Neural crest cell (in vitro differentiated cells): ENCODE measurements around the gene ABCF2. TPM values are rescaled to one million over a fixed set of nuclear protein-coding genes. Genes with fewer than 3 reads are reported as not detected.

Experiments used
- DNase-seq: peaks from one replicate; pipeline ENCODE4 v3.0.0; 2021; ENCODE audit warnings: low read depth, mixed read lengths, low spot score
- H3K27ac Mint-ChIP-seq: one replicate; pipeline ENCODE4 v1.8.0; 2021; ENCODE audit warnings: mild to moderate bottlenecking, mixed read lengths; ENCODE audit not compliant: unreplicated experiment
- H3K27me3 Mint-ChIP-seq: 2 replicates; pipeline ENCODE4 v1.8.0; 2021; ENCODE audit warnings: low read depth, mild to moderate bottlenecking, mixed read lengths
- H3K36me3 Mint-ChIP-seq: 2 replicates; pipeline ENCODE4 v1.8.0; 2021; ENCODE audit warnings: low read depth, mild to moderate bottlenecking, mixed read lengths
- H3K4me1 Mint-ChIP-seq: 2 replicates; pipeline ENCODE4 v1.8.0; 2021; ENCODE audit warnings: mixed read lengths
- H3K4me3 Mint-ChIP-seq: one replicate; pipeline ENCODE4 v1.8.0; 2021; ENCODE audit warnings: mild to moderate bottlenecking, mixed read lengths
- H3K9me3 Mint-ChIP-seq: 2 replicates; pipeline ENCODE4 v1.8.0; 2021; ENCODE audit warnings: mixed read lengths
- CTCF ChIP-seq: fragments of 200-600 bp; sonication (generic); conservative IDR thresholded peaks from 2 replicates; pipeline ENCODE4 v1.5.0; 2021; ENCODE audit warnings: antibody characterized with exemption, mild to moderate bottlenecking
- total RNA-seq: library from RNA; stranded (reverse); gene quantifications from 2 replicates; pipeline ENCODE4 v1.2.1, GENCODE V29; 2021

The ABCF2 gene
- total RNA-seq, 1 donor from 2014 or later, result 68.2 TPM

DNA sequence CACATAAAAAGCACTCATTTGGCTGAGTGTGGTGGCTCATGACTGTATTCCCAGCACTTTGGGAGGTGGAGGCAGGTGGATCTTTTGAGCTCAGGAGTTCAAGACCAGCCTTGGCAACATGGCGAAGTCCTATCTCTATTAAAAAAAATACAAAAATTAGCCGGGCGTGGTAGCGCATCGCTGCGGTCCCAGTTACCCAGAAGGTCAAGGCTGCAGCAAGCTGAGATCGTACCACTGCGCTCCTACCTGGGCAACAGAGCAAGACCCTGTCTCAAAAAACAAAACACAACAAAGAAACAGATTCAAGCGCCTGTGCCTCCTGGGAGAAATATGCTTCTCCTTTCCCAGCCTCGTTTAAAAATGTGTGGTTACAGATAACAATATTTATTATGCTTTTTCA lies 2.2 kb upstream of the ABCF2 start:
- peaks cover 54% of the 10 kb centered on the region for H3K4me1 Mint-ChIP-seq
- H3K27me3 Mint-ChIP-seq, result no peaks in the 10 kb centered on the region

GRCh38 chr7:151228024-151228866 lies 1.2 kb upstream of the ABCF2 start:
- peak overlapping the region; percentile 100 for H3K4me3 Mint-ChIP-seq
- no peak for DNase-seq
- H3K36me3 Mint-ChIP-seq, result peaks cover 9% of the 10 kb centered on the region
- no peaks in the 10 kb centered on the region for H3K9me3 Mint-ChIP-seq
- H3K27ac Mint-ChIP-seq, result peak overlapping the region; percentile 99
- H3K27me3 Mint-ChIP-seq, result no peaks in the 10 kb centered on the region
- TF ChIP-seq CTCF, result no peak
- peaks cover 48% of the 10 kb centered on the region for H3K4me1 Mint-ChIP-seq

More for the DNA sequence above, 2.2 kb upstream of the ABCF2 start:
- Mint-ChIP-seq H3K36me3 (peaks cover 6% of the 10 kb centered on the region), H3K9me3 (no peaks in the 10 kb centered on the region), H3K27ac (no peak overlapping the region), H3K4me3 (peak overlapping the region; percentile 100)
- TF ChIP-seq CTCF, result no peak
- no peak for DNase-seq

GRCh38 chr7:151226560-151226874 lies 488 bp downstream of the ABCF2 start:
- Mint-ChIP-seq H3K36me3 (peaks cover 12% of the 10 kb centered on the region), H3K27ac (peak overlapping the region; percentile 98), H3K27me3 (no peaks in the 10 kb centered on the region), H3K4me3 (peak overlapping the region; percentile 100), H3K4me1 (peaks cover 36% of the 10 kb centered on the region), H3K9me3 (no peaks in the 10 kb centered on the region)
- DNase-seq, result no peak
- no peak for TF ChIP-seq CTCF

GRCh38 chr7:151225948-151226510 lies 976 bp downstream of the ABCF2 start:
- TF ChIP-seq CTCF, result no peak
- no peak for DNase-seq
- H3K4me1 Mint-ChIP-seq, result peaks cover 34% of the 10 kb centered on the region
- no peaks in the 10 kb centered on the region for H3K27me3 Mint-ChIP-seq
- no peaks in the 10 kb centered on the region for H3K9me3 Mint-ChIP-seq
- no peak overlapping the region for H3K27ac Mint-ChIP-seq
- H3K36me3 Mint-ChIP-seq, result peaks cover 12% of the 10 kb centered on the region
- H3K4me3 Mint-ChIP-seq, result peak overlapping the region; percentile 100

GRCh38 chr7:151223728-151224127 lies 3.3 kb downstream of the ABCF2 start:
- H3K36me3 Mint-ChIP-seq, result peaks cover 17% of the 10 kb centered on the region

More at GRCh38 chr7:151223728-151224127, 3.3 kb downstream of the ABCF2 start:
- H3K27me3 Mint-ChIP-seq, result no peaks in the 10 kb centered on the region
- no peak for DNase-seq
- peak overlapping the region; percentile 39 for H3K4me3 Mint-ChIP-seq
- H3K9me3 Mint-ChIP-seq, result no peaks in the 10 kb centered on the region
- H3K27ac Mint-ChIP-seq, result no peak overlapping the region
- H3K4me1 Mint-ChIP-seq, result peaks cover 34% of the 10 kb centered on the region
- no peak for TF ChIP-seq CTCF
